AG08395 (cell line): ENCODE results near the gene LIPA.

Experiments
- DNase-seq: peaks from one replicate; pipeline ENCODE4 v3.0.0; 2012; ENCODE audit warnings: mixed read lengths, low spot score

Gene LIPA

GRCh38 chr10:89164920-89165319 is 86.7 kb downstream of the LIPA start:
- no peak for DNase-seq

DNA sequence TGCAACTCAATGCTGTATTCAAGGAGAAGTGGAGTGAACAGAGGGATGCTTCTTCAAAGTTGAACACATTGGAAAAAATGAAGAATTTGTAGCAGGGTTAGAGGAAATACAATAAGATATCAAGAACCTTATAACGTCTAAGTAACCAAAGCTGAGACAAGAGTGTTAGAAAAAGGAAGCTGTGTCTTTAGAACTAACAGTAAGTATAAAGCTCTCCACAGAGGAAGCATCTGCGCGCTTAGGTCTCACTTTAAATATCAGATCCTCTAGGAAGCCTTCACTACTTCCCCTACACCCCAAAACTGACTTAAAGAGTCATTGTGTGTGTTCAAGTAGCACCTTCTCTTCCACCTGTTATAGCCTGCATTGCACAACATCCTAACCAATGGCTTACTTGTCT is 87.5 kb downstream of the LIPA start:
- no peak for DNase-seq
